Measurements from ENCODE around the gene PLA1A.

PLA1A gene

GRCh38 chr3:119555309-119555735 is 42.4 kb upstream of the PLA1A start:
- no peak for TF ChIP-seq CTCF (IDR thresholded peaks at IDR 0.05; ENCODE audit: unreplicated experiment in 3 of 3)
- no peak overlapping the region for H3K4me3 Mint-ChIP-seq
- H3K9me3 Mint-ChIP-seq = no peaks in the 10 kb centered on the region
- H3K27me3 Mint-ChIP-seq (ENCODE audit: low read depth) = peaks cover 4% of the 10 kb centered on the region
- no peak overlapping the region for H3K27ac Mint-ChIP-seq
- no peaks in the 10 kb centered on the region for H3K36me3 Mint-ChIP-seq (ENCODE audit: low read depth)
- no peaks in the 10 kb centered on the region for H3K4me1 Mint-ChIP-seq

DNA sequence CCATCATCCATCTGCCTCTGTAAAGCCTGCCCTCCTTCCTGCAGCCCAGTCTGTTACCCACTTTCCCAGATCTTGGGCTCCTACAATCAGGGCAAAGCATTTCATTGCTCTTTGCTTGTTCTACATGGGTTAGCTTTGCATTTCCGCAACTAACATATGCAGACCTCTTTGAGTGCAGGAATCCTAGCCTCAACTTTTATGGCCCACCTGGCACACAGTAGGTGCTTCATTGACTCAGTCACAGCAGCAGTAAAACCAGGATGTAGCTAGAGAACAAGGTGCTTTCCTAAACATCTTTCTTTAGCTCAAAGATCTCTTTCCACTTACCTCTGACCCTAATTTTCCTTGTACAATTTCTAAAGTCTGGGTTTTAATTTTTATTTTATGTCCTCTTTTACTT is 41.8 kb upstream of the PLA1A start:
- H3K4me3 Mint-ChIP-seq = no peak overlapping the region
- TF ChIP-seq CTCF (IDR thresholded peaks at IDR 0.05; ENCODE audit: unreplicated experiment in 3 of 3) = no peak
- no peaks in the 10 kb centered on the region for H3K4me1 Mint-ChIP-seq
- H3K9me3 Mint-ChIP-seq = no peaks in the 10 kb centered on the region
- peaks cover 4% of the 10 kb centered on the region for H3K27me3 Mint-ChIP-seq (ENCODE audit: low read depth)
- H3K27ac Mint-ChIP-seq = no peak overlapping the region
- no peaks in the 10 kb centered on the region for H3K36me3 Mint-ChIP-seq (ENCODE audit: low read depth)

DNA sequence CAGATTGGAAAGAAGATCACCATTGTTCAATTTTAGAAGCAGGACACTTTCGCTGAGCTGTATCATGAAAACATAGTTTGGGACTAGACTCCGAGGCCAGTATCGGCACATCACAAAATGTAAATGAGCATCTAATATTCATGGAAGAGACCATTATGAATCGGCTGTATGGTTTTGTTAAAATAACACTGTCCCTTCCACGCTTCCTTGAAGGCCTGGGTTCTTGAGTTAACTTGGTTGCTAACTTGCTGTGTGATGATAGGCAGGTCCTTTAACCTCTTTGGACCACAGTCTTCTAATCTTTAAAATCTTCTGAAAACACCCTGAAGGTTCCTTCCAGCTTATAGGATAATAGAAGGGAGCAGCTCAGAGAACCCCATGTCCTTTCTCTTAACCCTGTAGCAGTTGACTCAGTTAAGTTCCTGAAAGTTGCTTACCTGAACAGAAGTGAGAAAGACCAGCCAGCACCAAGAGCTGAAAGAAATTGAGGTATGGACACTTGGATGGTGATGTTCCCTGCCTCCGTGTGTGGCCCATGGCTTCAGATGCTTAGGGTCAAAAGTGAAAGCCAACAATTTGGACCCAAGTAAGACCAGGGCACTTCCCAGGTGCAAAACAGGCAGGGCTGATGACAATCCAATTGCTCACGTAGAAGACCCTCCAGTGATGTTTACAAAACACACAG is 40.4 kb upstream of the PLA1A start:
- Mint-ChIP-seq H3K36me3 (ENCODE audit: low read depth) (no peaks in the 10 kb centered on the region), H3K9me3 (no peaks in the 10 kb centered on the region), H3K27ac (no peak overlapping the region), H3K4me3 (no peak overlapping the region), H3K27me3 (ENCODE audit: low read depth) (peaks cover 4% of the 10 kb centered on the region), H3K4me1 (no peaks in the 10 kb centered on the region)
- TF ChIP-seq CTCF (IDR thresholded peaks at IDR 0.05; ENCODE audit: unreplicated experiment in 3 of 3) = no peak

- TF ChIP-seq CTCF (IDR thresholded peaks at IDR 0.05; ENCODE audit: unreplicated experiment in 3 of 3) = no peak
- Mint-ChIP-seq H3K27me3 (ENCODE audit: low read depth) (peaks cover 4% of the 10 kb centered on the region), H3K9me3 (no peaks in the 10 kb centered on the region), H3K27ac (no peak overlapping the region), H3K4me3 (no peak overlapping the region), H3K4me1 (no peaks in the 10 kb centered on the region), H3K36me3 (ENCODE audit: low read depth) (no peaks in the 10 kb centered on the region)
Observed at GRCh38 chr3:119557877-119558269, 39.8 kb upstream of the PLA1A start.

GRCh38 chr3:119558626-119559317 is 38.9 kb upstream of the PLA1A start:
- no peaks in the 10 kb centered on the region for H3K9me3 Mint-ChIP-seq
- no peaks in the 10 kb centered on the region for H3K36me3 Mint-ChIP-seq (ENCODE audit: low read depth)
- H3K4me3 Mint-ChIP-seq = no peak overlapping the region
- no peak for TF ChIP-seq CTCF (IDR thresholded peaks at IDR 0.05; ENCODE audit: unreplicated experiment in 3 of 3)
- H3K27ac Mint-ChIP-seq = no peak overlapping the region
- peaks cover 4% of the 10 kb centered on the region for H3K27me3 Mint-ChIP-seq (ENCODE audit: low read depth)
- H3K4me1 Mint-ChIP-seq = no peaks in the 10 kb centered on the region

Measured in nephron (organoid).